Measurements from ENCODE around the gene MAN2A1.

GRCh38 chr5:109688630-109688969, 1.1 kb upstream of the MAN2A1 start:
- TF ChIP-seq CTCF (IDR thresholded peaks at IDR 0.05; ENCODE audit: low read length) (peak; percentile 74), EZH2 (IDR thresholded peaks at IDR 0.05; ENCODE audit: borderline replicate concordance, low read length) (no peak)
